GM21786 (cell line): ENCODE results near the gene DBNDD2.

ENCODE experiments used
- ATAC-seq: cut with Tn5 transposase; IDR thresholded peaks from one replicate; pipeline ENCODE4 v1.9.1; 2021; ENCODE audit not compliant: unreplicated experiment

Gene DBNDD2

GRCh38 chr20:45415822-45416637 lies 7.9 kb downstream of the DBNDD2 start, which contains the start of gene PIGT:
Gene PIGT, plus strand, starts transcription at chr20:45416141. Its CDS starts 16 bp downstream, at chr20:45416157.
- peak; percentile 72 for ATAC-seq

DNA sequence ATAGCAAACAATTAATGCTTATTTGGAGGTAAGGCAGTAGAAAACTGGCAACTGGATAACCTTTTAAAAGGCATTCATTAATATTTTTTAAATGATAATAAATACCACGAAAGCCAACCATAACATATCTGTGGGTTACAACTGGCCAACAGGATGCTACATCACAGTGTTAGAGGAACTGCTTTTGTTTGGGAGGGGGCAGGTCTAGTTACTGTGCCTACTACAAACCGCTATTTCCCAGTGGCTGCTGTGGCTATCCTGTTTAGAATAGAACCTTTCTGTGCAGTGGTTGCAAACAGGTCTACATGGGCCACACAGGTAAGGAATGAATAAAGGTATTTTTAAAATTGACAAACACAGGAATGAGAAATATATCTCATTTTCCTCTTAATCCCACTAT lies 8.8 kb downstream of the DBNDD2 start:
- no peak for ATAC-seq

DNA sequence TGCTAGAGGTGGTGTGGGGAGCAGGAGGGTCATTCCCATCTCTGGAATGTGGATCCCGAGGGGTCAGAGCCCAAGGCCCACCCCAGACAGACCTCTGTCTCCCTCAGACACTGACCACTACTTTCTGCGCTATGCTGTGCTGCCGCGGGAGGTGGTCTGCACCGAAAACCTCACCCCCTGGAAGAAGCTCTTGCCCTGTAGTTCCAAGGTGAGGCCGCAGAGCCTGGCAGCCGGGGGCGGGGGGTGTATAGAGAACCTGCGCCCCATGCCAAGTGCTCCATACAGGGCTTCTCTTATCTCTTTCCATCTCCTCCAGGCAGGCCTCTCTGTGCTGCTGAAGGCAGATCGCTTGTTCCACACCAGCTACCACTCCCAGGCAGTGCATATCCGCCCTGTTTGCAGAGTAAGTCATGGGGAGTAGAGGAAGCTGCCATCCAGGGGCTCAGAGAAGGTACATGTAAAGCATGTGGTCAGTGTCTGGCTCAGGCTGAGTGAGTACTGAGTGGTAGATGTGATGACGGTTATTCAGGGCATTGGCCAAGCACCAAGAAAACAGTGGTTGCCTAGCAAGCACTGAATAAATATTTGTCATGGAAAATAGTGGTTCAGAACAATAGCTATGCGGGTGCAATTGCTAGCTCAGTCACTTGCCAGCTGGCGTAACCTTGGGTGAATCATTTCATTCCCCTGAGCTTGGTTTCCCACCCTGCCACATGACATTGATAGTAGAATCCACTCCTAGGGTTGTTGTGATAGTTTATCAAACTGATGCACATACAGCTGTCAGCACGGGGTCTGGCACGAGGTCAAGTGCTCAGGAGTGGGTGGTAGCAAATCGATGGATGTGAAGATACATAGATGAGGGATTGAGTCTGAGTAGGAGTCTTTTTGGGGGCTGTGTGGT lies 11.4 kb downstream of the DBNDD2 start:
- peak; percentile 71 for ATAC-seq

DNA sequence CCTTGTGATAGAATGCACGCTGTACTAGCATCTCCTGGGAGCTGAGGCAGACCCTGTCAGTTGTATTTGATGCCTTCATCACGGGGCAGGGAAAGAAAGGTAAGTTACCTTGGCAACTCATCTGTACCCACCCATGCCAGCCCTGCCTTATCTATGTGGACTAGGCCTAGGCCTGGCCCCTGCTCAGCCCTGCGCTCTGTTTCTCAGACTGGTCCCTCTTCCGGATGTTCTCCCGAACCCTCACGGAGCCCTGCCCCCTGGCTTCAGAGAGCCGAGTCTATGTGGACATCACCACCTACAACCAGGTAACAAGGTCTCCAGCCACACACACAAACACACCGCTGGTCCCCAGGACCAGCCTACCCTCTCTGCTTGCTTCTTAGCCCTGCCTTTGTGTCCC lies 12.0 kb downstream of the DBNDD2 start:
- no peak for ATAC-seq

- ATAC-seq: no peak
These were observed 15.6 kb downstream of the DBNDD2 start for GRCh38 chr20:45423700-45424099.

DNA sequence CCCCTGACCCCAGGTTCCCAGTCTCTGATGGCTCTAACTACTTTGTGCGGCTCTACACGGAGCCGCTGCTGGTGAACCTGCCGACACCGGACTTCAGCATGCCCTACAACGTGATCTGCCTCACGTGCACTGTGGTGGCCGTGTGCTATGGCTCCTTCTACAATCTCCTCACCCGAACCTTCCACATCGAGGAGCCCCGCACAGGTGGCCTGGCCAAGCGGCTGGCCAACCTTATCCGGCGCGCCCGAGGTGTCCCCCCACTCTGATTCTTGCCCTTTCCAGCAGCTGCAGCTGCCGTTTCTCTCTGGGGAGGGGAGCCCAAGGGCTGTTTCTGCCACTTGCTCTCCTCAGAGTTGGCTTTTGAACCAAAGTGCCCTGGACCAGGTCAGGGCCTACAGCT lies 17.5 kb downstream of the DBNDD2 start:
- no peak for ATAC-seq

- no peak for ATAC-seq
These were observed 18.4 kb downstream of the DBNDD2 start for GRCh38 chr20:45426320-45427016.

DNA sequence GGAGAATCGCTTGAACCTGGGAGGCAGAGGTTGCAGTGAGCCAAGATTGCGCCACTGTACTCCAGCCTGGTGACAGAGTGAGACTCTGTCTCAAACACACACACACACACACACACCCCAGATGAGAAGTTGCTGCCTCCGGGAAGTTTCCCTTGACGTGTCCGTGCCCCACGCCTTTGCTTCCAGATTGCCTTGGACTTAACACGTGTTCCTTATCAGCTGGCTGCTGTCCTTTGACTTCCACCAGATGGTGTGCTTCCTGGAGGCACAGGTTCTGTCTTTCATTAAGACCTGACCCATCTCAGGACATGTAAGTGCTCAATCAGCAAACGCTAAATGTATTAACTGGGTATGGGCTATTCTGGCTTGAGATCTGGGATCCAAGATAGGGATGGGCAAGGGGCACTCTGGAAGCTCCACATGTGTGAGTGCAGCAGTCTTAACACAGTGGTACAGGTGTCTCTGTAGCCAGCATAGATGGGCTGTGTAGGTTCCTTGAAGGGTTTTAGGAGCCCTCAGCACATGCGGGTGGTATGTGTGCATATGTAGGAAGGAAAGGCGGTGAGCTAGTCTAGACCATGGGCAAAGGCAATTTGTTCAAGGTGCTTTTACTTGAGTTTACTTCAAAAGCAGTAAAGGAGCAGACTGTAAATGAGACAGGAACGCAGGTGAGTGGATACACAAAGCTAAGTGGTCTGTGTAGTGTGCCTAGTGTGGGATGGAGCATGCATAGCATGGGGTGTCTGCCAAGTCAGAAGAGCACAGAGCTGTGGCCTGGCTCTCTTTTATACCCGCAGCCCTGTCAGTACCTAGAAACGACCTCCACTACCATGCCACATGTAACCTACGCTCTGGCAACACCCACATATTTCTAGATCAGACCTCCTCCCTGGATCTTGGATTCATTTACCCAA lies 19.4 kb downstream of the DBNDD2 start:
- no peak for ATAC-seq

GRCh38 chr20:45429618-45430017 lies 21.5 kb downstream of the DBNDD2 start:
- ATAC-seq: no peak

DNA sequence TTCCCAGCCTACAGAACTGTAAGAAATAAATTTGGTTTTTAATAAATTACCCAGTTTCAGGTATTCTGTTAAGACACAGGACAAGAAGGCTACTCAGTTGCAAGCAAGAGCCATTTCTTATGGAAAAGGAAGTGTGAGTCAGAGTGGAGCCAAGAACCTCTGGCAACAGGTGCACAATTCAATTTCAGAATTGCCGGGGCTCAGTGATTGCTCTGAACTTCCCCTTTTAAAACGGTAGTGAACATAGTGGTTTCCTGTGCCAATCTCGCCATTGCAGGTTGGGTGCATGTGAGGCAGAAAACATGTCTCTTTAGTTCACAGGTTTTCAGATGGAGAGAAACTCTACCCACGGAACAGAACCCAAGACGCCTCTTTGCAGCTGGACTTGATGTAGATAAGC lies 24.2 kb downstream of the DBNDD2 start:
- peak; percentile 73 for ATAC-seq

GRCh38 chr20:45433316-45433715 lies 25.2 kb downstream of the DBNDD2 start:
- no peak for ATAC-seq

DNA sequence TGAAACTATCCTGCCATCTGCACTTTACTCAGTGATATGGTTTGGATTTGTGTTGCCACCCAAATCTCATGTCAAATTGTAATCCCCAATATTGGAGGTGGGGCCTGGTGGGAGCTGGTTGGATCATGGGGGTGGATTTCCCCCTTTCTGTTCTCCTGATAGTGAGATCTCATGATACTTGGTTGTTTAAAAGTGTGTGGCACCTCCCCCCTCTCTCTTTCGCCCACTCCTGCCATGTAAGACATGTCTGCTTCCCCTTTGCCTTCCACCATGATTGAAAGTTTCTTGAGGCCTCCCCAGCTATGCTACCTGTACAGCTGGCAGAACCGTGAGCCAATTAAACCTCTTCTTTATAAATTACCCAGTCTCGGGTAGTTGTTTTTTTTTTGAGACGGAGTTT lies 25.9 kb downstream of the DBNDD2 start:
- no peak for ATAC-seq

DNA sequence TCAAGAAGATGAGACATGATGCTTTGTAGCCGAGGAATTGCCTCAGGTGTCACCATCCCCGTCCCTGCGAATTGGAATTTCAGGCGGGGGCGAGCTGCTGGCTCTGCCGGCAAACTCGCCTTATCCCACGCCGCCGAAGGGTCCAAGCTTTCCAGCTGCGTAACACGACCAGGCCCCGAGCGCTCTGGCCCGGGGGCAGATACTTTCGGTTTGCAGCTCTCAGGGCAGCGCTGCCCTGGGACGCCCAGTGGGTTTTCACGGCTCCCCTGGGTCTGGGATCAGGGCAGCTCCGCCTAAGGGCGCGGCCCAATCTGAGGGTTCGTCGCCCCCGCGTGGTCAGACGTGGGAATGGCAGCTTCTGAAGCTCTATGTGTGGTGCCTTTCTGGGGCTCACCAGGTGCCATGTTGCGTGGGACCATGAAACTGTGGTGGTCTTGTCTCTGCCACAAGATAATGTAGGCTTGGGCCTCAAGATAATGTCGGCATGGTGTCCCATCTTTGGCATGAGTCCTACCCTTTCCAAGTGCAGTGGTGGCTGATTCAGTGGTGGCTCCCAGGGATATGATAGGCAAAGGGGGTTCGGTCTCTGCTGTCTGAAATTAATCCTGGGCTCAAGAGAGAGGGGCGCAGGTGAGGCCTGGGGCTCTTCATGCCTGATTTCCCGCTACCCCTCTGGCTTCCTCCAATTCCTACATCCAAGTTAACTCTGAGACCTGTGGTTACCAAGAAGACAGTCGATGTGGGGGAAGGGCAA lies 28.8 kb downstream of the DBNDD2 start:
- no peak for ATAC-seq

DNA sequence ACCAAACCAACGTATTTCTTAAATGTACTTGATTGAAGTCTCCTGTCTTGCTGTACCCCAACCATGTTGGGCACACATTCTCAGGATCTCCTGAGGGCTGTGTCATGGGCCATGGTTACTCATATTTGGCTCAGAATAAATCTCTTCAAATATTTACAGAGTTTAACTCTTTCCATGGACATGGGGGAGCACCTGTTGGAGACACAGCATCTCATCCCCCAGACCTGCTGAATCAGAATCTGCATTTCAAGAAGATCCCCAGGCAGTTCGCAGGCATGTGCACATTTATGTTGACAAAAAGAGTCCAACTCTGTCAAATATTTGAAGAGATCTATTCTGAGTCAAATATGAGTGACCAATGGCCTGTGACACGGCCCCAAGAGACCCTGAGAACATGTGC lies 32.3 kb downstream of the DBNDD2 start:
- no peak for ATAC-seq

GRCh38 chr20:45440891-45441685 lies 33.0 kb downstream of the DBNDD2 start:
- ATAC-seq: no peak

- ATAC-seq: no peak
These were observed 33.7 kb downstream of the DBNDD2 start for GRCh38 chr20:45441746-45442145.

- ATAC-seq: no peak
These were observed 36.0 kb downstream of the DBNDD2 start for GRCh38 chr20:45444050-45444449.

DNA sequence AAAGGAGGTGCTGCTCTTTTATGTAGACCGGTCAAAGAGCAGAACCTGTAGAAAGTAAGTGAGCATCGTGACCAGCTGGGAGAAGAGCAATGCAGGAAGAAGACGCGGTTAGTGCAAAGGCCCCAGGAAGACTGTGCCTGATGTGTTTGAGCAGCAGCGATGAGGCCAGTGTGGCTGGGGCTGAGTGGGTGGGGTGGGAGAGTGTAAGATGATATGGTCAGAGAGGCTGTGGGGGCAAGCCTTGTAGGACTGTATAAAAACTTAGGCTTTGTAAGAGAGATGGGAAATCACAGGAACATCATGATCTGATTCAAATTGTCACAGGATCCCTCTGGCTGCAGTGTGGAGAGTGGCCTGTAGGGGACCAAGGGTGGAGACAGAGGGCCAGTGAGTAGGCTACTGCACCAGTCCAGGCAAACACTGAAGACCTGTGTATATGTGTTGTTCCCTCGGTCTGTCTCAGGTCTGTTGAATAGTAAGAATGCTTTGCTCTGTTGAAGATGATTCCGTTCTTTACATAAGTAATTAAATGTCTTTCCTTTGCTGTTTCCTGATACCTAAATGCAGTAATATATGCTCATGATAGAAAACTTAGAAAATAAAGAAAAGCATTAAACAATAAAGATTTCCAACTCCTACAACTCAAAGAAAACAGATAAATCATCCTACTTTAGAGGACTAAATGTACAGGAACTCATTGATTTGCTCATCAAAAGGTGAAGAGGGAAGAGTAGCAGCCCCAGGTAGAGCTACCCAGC lies 37.9 kb downstream of the DBNDD2 start:
- ATAC-seq: no peak
